ENCODE results near the gene HHAT.
"Not testable (repeated sequence)": the region's sequence is repeated elsewhere in the genome, so short reads cannot be mapped to it uniquely, and the experiment has no call there.

Gene HHAT

GRCh38 chr1:210384625-210385024, 55.9 kb downstream of the HHAT start:
- in situ Hi-C loops (cut with MboI; ENCODE audit: low sequenced_read_pairs), result no loop called here

GRCh38 chr1:210385228-210385627, 56.5 kb downstream of the HHAT start:
- in situ Hi-C loops (cut with MboI; ENCODE audit: low sequenced_read_pairs), result no loop called here

GRCh38 chr1:210394281-210394821, 65.6 kb downstream of the HHAT start:
- in situ Hi-C loops (cut with MboI; ENCODE audit: low sequenced_read_pairs), result no loop called here

GRCh38 chr1:210396541-210396940, 67.8 kb downstream of the HHAT start:
- in situ Hi-C loops (cut with MboI; ENCODE audit: low sequenced_read_pairs), result no loop called here

GRCh38 chr1:210397252-210397651, 68.5 kb downstream of the HHAT start:
- in situ Hi-C loops (cut with MboI; ENCODE audit: low sequenced_read_pairs), result no loop called here

- in situ Hi-C loops (cut with MboI; ENCODE audit: low sequenced_read_pairs), result no loop called here
These were observed 69.0 kb downstream of the HHAT start for GRCh38 chr1:210397681-210398080.

- in situ Hi-C loops (cut with MboI; ENCODE audit: low sequenced_read_pairs), result no loop called here
These were observed 69.8 kb downstream of the HHAT start for GRCh38 chr1:210398466-210398865.

- in situ Hi-C loops (cut with MboI; ENCODE audit: low sequenced_read_pairs), result no loop called here
These were observed 71.5 kb downstream of the HHAT start for GRCh38 chr1:210400043-210400840.

- in situ Hi-C loops (cut with MboI; ENCODE audit: low sequenced_read_pairs), result no loop called here
These were observed 73.9 kb downstream of the HHAT start for GRCh38 chr1:210402560-210402959.

- in situ Hi-C loops (cut with MboI; ENCODE audit: low sequenced_read_pairs), result no loop called here
These were observed 76.6 kb downstream of the HHAT start for GRCh38 chr1:210405316-210405715.

- in situ Hi-C loops (cut with MboI; ENCODE audit: low sequenced_read_pairs), result not testable (repeated sequence)
These were observed 77.6 kb downstream of the HHAT start for GRCh38 chr1:210406341-210406740.

- in situ Hi-C loops (cut with MboI; ENCODE audit: low sequenced_read_pairs), result no loop called here
These were observed 78.6 kb downstream of the HHAT start for GRCh38 chr1:210407207-210407886.

- in situ Hi-C loops (cut with MboI; ENCODE audit: low sequenced_read_pairs), result no loop called here
These were observed 79.2 kb downstream of the HHAT start for GRCh38 chr1:210407887-210408252.

GRCh38 chr1:210412240-210412639, 83.5 kb downstream of the HHAT start:
- in situ Hi-C loops (cut with MboI; ENCODE audit: low sequenced_read_pairs), result no loop called here

GRCh38 chr1:210413951-210414350, 85.2 kb downstream of the HHAT start:
- in situ Hi-C loops (cut with MboI; ENCODE audit: low sequenced_read_pairs), result no loop called here

- in situ Hi-C loops (cut with MboI; ENCODE audit: low sequenced_read_pairs), result no loop called here
These were observed 87.2 kb downstream of the HHAT start for GRCh38 chr1:210415846-210416448.

- in situ Hi-C loops (cut with MboI; ENCODE audit: low sequenced_read_pairs), result no loop called here
These were observed 88.0 kb downstream of the HHAT start for GRCh38 chr1:210416681-210417080.

GRCh38 chr1:210417881-210418280, 89.2 kb downstream of the HHAT start:
- in situ Hi-C loops (cut with MboI; ENCODE audit: low sequenced_read_pairs), result no loop called here

GRCh38 chr1:210418863-210419650, 90.4 kb downstream of the HHAT start:
- in situ Hi-C loops (cut with MboI; ENCODE audit: low sequenced_read_pairs), result no loop called here

- in situ Hi-C loops (cut with MboI; ENCODE audit: low sequenced_read_pairs), result not testable (repeated sequence)
These were observed 98.0 kb downstream of the HHAT start for GRCh38 chr1:210426696-210427095.

- in situ Hi-C loops (cut with MboI; ENCODE audit: low sequenced_read_pairs), result no loop called here
These were observed 100.0 kb downstream of the HHAT start for GRCh38 chr1:210428696-210429095.
